CD4-positive, alpha-beta T cell treated with Interleukin-12 subunit alpha and Interleukin-12 subunit beta, for 1 hour (primary cell): Measurements from ENCODE around the gene EPHA2.

ENCODE experiments used
- DNase-seq: peaks from one replicate; pipeline ENCODE4 v3.0.0-alpha.2; 2020

The EPHA2 gene

DNA sequence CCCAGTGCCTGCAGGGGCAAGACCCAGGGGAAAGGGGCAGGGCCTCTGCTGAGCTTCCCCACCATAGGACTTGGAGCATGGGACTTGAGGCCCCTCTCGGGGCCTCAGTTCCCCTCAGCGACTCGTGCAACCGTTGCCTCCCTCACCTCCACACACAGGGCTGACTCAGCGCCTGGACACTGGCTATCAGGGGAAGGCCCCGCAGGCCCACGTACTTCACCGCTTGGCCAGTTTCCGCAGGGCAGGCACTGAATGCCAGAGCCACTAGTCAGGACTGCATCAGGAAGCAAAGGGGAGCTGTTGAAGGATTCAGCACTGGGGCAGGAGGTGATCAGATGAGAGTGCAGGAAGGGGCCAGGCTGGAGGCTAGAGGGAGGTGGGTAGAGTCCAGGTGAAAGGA, 66.9 kb downstream of the EPHA2 start:
- DNase-seq: no peak

DNA sequence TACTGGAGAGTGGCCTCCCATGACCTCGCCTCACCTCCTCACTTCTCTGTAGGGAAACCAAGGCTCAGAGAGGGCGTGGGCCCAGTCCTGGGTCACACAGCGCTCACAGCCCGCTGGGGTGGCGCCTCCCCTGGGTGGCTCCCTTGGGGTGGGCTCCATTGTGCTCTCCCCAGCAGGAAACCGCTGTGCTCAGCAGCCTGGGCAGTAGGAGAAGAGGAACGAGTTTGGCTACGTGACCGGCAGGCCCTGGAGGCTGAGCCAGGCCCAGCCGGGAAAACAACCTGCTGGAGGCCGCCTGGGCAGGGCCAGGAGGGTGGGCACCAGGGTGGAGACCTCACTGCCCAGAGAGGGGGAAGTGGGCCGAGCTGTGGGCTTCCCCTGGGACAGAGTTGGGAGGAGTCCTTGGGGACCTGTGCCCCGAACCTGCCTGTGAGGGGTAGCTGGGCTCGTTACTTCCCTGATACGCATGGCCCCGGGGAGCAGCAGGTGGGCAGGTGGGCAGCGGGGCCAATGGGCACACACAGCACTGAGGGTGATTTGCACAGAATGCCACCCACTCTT, 67.4 kb downstream of the EPHA2 start:
- no peak for DNase-seq

DNA sequence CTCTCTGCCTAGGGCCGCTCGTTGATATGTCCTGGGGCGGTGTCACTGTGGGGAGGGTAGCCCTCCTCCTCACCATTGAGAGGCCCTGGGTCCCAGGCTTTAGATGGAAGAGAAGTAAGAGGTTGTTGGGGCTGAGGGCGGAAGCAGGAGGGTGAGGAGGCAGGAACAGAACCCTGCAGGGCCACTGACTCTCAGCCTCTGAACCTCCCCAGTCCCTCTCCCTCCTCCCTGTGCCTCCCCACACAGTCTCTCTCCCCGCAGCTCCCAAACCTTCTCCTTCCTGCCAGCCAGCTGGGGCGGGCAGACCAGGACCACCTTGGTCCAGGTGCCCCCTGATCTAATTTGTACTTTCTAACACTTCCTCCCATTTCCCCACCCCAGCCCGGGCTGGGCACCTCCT, 68.1 kb downstream of the EPHA2 start:
- no peak for DNase-seq

DNA sequence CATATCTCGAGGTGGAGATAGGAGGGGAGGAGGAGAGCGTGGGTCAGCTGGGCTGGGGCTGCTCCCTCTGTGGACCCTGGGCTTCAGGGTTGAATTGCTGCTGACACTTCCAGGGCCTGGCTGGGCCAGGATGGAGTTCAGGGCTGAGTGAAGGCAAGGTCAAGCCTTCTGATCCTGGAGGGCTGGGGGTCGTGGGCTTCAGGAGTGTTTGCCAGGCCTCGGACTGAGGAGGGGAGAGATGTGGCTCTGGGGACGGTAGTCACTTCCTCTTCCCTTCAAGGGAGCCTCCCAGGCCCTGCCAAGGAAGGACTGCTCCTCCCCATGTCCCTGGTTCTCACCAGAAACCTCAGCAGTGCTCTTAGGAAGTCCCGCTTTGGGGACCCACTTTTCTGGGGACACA, 70.3 kb downstream of the EPHA2 start:
- DNase-seq: no peak

DNA sequence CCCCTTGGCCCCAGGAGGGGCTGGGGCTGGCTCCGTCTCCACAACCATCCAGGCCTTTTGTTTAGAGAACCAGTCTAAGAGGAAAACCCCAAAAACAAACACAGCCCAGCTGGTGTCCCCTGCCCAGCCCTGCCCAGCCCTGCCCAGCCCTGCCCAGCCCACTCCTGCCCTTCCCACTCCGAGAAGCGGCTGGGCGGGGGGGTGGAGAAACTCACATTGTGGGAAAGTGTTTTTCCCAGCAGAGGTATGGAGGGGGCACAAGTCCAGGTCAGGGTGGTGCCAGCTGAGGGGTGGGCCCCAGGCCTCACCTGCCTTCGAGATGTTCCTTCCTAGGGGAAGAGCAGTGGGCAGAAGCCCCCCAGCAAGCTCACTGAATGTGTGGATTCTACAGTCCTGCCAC, 72.4 kb downstream of the EPHA2 start:
- DNase-seq: no peak

DNA sequence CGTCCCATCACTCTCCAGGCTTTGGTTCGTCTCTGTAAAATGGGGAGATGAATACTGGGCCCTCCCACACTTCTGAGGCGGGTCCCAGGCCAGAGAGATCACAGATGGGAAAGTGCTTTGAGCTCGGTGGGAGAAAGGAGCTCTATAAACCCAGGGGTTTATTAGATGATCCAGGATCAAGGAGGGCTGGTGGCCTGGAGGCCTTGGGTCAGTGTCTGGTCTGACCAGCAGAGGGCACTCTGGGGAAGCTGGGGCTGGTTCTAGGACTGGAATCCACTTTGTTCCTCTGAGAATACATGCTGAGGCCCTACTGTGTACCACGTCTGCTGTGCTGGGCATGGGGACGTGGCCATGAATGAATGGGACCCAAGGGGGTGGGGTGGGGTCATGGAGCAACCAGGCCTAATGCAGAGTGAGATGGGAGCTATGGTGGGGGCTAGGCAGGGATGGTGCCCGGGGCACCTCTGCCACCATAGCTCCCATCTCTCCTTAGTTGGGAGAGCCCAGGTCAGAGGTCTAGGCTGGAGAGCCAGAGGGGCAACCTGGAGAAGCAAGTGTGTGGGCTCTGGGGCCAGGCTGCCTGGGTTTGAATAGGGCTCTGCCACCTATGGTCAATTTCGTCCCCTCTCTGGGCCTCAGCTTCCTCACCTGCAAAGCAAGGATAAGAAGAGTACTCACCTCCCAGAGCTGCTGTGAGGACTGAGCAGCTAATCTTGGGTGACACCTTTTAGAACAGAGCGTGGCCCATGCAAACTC, 73.4 kb downstream of the EPHA2 start:
- DNase-seq: peak; percentile 62

DNA sequence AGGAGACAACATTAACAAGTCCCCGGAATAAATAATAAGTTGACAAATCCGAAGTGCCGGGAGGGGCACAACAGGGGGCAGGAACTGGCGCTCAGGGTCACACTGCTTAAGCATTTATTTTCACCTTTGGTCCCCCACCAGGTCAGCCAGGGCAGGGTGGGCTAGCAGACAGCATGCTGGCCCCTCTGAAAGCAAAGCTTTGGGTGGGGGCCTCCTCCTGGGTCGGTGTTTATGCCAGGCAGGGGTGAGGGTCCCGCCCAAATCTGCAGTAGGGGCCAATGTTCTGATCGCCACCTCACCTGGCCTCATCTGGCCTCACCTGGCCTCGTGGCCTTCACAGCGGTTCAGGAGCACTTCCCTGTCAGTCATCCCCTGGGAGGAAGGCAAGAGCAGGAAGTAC, 74.2 kb downstream of the EPHA2 start:
- DNase-seq: no peak

DNA sequence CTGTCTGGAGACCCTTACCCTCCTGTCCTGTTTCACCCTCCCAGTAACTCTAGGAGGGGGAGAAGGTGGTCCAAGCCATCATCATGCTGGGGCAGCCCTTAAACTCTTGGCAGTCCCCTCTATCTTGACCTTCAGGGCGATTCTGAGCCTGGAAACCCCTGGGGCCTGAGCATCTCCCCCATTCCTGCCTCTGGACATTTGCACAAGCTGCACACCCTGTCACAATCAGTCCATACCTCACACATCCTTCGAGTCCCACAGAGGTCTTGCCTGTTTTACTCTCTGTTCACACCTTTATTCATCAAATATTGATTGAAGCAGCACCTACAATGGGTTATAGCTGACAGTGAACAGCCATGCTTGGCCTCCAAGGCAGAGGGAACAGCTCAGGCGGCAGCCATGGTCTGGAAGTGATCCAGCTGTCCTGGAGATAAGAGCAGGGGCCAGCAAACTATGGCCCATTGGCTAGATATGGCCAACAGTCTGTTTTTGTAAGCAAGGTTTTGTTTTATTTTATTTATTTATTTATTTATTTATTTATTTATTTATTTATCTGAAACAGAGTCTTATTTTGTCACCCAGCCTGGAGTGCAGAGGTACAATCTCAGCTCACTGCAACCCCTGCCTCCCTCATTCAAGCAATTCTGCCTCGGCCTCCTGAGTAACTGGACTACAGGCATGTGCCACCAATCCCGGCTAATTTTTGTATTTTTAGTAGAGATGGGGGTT, 75.3 kb downstream of the EPHA2 start:
- no peak for DNase-seq

DNA sequence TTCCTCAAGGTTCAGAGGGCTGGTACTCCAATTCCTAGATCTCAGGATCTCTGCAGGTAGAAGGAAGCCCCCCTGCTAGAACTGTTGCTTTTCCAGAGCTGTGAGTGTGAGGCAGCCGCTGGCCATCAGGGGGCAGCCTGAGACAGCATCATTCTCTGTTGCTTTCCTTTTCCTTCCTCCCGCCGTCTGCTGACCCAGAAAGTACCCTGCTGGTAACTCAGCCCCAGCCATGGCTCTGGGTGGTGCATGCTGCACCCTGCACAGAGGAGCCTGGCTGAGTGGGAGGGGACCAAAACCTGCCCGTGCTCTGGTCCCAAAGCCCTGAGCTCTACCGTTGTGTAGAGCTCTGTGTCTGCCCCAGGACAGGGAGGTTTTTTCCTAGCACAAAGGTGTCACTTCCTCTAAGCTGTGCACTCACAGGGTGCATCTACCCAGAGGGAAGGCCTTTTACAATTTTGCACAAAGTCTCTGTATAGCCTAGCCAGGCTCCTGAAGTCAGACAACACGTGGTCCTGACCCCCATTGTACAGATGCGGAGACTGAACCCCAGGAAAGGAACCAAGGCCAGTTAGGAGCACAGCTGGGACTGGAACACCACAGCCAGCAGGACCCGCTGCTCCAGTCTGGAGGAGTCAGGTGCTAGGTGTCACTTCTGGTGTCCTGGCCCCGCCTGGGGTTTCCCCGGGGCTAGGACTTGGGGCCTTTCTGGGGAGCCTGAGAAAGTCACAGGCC, 76.8 kb downstream of the EPHA2 start:
- DNase-seq: peak; percentile 79

DNA sequence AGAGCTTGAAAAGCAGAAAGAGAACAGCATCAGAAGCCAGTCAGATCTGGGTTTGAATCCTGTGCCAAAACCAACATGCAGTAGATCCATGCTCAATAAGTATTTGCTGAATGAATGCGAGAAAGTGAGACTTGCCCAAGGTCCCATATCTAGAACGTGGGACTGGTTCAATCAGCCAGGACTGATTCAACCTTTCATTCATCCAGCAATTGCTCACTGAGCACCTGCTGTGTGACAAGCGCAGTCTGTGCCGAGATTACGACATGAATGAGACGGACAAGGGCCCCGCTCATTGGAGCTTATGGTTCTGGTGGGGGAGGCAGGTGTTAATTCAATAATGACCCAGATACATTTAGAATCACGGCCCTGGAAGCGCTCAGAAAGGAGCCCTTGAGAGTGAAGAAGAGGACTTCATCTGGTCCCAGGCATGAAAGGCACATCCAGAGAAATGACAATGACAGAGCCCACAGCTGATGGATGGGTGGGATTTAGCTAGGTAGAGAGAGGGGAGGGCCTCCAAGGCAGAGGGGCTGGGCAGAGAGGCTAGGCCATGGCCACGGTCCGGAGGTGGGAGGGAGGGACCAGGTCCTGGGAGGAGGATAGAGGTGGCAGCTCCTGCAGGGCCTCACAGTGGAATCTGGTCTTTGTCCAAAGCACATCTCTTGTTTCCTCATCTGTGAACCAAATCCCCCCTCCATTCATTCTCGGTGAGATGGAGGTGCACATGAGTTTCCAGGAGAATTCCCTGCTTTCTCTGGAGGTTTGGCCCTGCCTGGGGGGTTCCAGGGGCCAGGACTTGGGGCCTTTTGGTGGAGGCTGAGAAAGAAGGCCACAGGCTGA, 78.2 kb downstream of the EPHA2 start:
- no peak for DNase-seq

DNA sequence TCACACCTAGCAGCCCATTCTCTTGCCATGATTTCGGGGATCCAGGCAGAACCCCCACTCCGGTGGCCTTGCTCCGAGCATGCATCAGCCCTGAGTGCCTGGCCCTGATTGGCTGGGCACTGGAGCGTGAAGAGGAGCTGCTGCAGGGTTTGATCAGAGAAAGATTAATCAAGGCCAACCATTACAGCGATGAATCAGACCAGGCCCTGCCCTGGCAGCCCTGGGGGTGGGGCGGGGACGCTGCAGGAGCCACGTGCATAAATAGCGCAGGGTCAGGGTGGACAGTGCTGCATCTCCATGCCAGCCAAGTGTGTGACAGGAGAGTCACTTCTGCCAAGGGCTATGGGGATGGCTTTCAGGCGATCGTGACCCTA, 79.0 kb downstream of the EPHA2 start:
- DNase-seq: no peak

DNA sequence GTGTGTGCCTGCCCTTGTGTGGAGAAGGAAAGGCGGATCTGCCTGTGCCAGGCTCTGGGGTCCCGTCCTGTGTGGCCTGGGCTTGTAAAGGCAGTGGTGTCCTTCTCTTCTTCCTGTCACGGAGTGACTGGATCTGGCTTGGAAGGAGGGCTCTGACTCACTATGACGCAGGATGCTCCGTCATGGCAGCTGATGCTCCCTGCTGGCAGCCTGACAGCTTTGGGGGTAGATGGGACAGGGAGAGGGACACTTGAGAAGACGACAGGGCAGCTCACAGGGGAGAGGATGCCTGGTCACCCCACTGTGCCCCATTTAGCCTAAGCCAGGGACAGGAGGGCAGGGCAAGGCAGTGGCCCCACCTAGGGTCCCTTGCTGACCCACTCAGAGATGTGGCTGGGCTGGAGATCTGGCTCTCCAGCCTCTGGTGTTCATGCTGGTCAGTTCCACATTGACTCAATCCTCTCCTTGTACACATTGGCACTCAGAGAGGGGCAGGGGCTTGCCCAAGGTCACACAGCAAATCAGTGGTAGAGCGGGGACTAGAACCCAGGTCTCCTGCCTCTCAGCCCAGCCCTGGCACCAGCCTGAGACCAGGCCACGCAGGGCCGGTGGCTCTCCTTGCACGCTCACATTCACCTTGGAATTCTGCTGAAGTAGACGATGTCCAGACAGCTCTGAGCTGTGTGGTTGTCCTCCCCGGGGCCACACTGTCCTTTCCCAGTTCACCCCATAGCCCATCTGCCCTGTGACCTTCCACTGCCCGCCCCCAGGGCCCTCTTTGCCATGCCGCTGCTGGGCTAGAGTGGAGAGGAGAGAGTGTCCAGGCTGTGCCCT, 79.6 kb downstream of the EPHA2 start:
- no peak for DNase-seq

DNA sequence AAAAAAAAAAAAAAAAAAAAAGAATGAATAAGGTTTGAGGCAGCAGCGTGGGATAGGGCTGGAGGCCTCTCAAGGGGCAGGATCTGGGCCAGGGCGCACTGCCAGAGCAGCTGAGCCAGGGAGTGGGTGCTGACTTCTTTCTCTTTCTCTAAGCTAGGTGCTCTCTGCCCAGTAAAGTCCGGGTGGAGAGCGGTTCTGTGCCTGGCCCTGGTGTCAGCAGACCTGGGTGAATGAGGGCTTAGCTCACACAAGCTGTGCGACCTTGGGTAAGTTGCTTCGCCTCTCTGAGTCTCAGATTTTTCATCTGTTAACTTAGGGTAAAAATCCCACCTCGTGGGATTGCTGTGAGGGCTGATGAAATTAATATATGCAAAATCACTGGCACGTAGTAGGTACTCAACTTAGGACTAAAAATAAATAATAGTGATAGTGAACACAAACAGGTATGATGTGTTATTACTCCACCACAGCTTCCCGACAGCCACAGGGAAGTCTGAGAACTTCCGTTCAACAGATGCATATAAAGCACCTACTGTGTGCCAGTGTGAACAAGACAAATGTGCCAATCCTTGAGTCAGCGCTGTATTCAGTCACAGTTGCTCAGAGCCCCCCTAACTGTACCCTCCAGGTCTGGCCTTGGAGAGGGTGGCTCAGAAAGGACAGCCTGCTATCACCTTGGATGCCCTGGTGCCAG, 80.4 kb downstream of the EPHA2 start:
- no peak for DNase-seq
